Kidney capillary endothelial cell (primary cell): ENCODE results near the gene REPIN1.
A peak's percentile ranks its signal among the peaks of the same experiment; 100 is the strongest.

Experiments
- DNase-seq: peaks from one replicate; pipeline ENCODE4 v3.0.0-alpha.2; 2018; ENCODE audit warnings: low spot score

The REPIN1 gene

GRCh38 chr7:150407588-150408392, 39.2 kb downstream of the REPIN1 start:
- no peak for DNase-seq

- DNase-seq = no peak
Measured at GRCh38 chr7:150408393-150409299, 40.0 kb downstream of the REPIN1 start.

GRCh38 chr7:150409300-150410030, 40.8 kb downstream of the REPIN1 start:
- no peak for DNase-seq

- no peak for DNase-seq
Measured at GRCh38 chr7:150410131-150410530, 41.5 kb downstream of the REPIN1 start.

- no peak for DNase-seq
Measured at GRCh38 chr7:150410680-150411346, 42.2 kb downstream of the REPIN1 start.

- no peak for DNase-seq
Measured at GRCh38 chr7:150411606-150412005, 43.0 kb downstream of the REPIN1 start.

- no peak for DNase-seq
Measured at GRCh38 chr7:150412016-150412415, 43.4 kb downstream of the REPIN1 start.

- DNase-seq = no peak
Measured at GRCh38 chr7:150412518-150413488, 44.2 kb downstream of the REPIN1 start.

- no peak for DNase-seq
Measured at GRCh38 chr7:150413640-150414081, 45.0 kb downstream of the REPIN1 start.

- DNase-seq = no peak
Measured at GRCh38 chr7:150415161-150416153, 46.8 kb downstream of the REPIN1 start.

GRCh38 chr7:150417239-150417638, 48.6 kb downstream of the REPIN1 start:
- no peak for DNase-seq

- no peak for DNase-seq
Measured at GRCh38 chr7:150417863-150418262, 49.2 kb downstream of the REPIN1 start.

GRCh38 chr7:150420242-150420641, 51.6 kb downstream of the REPIN1 start:
- DNase-seq = no peak

GRCh38 chr7:150420987-150421674, 52.5 kb downstream of the REPIN1 start:
- peak; percentile 68 for DNase-seq

GRCh38 chr7:150421831-150422230, 53.2 kb downstream of the REPIN1 start:
- no peak for DNase-seq
